SK-N-SH (cell line): ENCODE measurements around the gene ERC2.

Experiments used
- ELF1 ChIP-seq: IDR thresholded peaks from 2 replicates; pipeline ENCODE4 v1.4.0; 2012
- EP300 ChIP-seq, 2 experiments: IDR thresholded peaks; 2 replicates each; pipeline versions ENCODE4 v1.4.0 to v1.6.1; 2012; ENCODE audit warnings: borderline replicate concordance in 1 of 2, low read depth in 1 of 2, low read length in 1 of 2
- EZH2phosphoT487 ChIP-seq: fragments of 200-600 bp; sonication (generic); IDR thresholded peaks from 2 replicates; pipeline ENCODE4 v1.6.1; 2017; ENCODE audit warnings: low read depth, mixed run types, mild to moderate bottlenecking, antibody characterized with exemption, moderate library complexity, borderline replicate concordance
- FOSL2 ChIP-seq: IDR thresholded peaks from 2 replicates; pipeline ENCODE4 v1.4.0; 2012; ENCODE audit warnings: low read depth, mild to moderate bottlenecking, moderate library complexity, borderline replicate concordance
- JUND ChIP-seq: IDR thresholded peaks from 2 replicates; pipeline ENCODE4 v1.4.0; 2012
- NRF1 ChIP-seq: IDR thresholded peaks from 2 replicates; pipeline ENCODE4 v1.6.1; 2012; ENCODE audit warnings: low read depth, mild to moderate bottlenecking, low read length
- POLR2AphosphoS5 ChIP-seq: IDR thresholded peaks from 2 replicates; pipeline ENCODE4 v1.6.1; 2012; ENCODE audit warnings: low read depth, low read length
- RFX5 ChIP-seq: IDR thresholded peaks from 2 replicates; pipeline ENCODE4 v1.6.1; 2012; ENCODE audit warnings: mild to moderate bottlenecking, improper control_type of control experiment, low read length
- TEAD4 ChIP-seq: IDR thresholded peaks from 2 replicates; pipeline ENCODE4 v1.4.0; 2012; ENCODE audit warnings: mild to moderate bottlenecking, borderline replicate concordance; ENCODE audit not compliant: insufficient read depth
- TF ChIP-seq, protein P1 (sequence below): fragments of 200-600 bp; sonication (generic); IDR thresholded peaks from 2 replicates; pipeline ENCODE4 v1.6.1; 2017; ENCODE audit warnings: antibody characterized with exemption, mild to moderate bottlenecking, moderate library complexity
- TF ChIP-seq, protein P2 (sequence below): IDR thresholded peaks from 2 replicates; pipeline ENCODE4 v1.4.0; 2012; ENCODE audit warnings: low read depth
- TF ChIP-seq, protein P3 (sequence below): IDR thresholded peaks from 2 replicates; pipeline ENCODE4 v1.4.0; 2012; ENCODE audit warnings: low read depth, borderline replicate concordance
- TF ChIP-seq, protein P4 (sequence below): IDR thresholded peaks from 2 replicates; pipeline ENCODE4 v1.4.0; 2012; ENCODE audit warnings: low read depth, borderline replicate concordance

DNA sequence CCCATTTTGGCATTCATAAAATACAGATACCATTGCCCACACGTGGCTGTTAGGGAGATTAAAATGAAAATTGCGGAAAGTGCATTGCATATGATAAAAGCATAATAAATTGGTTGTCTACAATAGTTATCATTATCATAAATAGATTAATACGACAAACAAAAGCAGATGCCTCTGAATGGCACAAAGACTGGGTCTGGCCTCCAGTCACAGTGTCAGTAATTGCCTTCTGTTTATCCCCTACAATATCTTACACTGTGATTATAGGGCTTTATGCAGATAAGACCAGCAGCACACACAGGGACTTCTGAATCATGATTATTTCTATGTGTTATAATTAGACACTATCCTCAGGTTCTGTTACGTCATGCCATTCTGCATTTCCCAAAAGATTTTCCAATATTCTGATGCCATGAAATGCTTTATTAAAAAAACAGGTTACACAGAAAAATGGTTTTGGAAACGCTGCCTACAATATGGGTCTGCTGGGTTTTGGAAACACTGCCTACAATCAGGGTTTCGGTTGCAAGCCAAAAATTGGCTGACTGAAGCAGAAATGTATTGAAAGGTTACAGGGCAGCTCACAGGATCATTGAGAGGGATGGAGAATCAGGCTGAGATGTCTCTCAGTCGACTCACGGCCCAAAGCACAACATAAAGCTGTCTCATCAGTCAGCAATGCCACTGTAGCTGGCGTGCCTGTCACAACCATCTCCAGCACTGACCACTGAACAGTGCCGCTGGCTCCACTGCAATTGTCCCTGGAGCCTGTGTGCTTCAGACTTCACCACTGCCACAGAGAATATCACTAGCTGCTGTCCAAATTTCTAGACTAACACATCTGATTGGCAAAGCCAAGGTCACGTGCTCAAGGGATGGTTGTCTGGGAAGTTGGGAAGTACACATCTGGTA, 248.1 kb downstream of the ERC2 start:
- TF ChIP-seq JUND (no peak), NRF1 (no peak), EP300 (IDR thresholded peaks at IDR 0.05; ENCODE audit: borderline replicate concordance in 1 of 2, low read depth in 1 of 2, low read length in 1 of 2) (peak in 1 of 2 experiments; percentile 97; a peak in 2 of 4 replicates), POLR2AphosphoS5 (0 out of 2 replicates have a peak, but pooled peaks have one; percentile 31), EZH2phosphoT487 (no peak), RFX5 (no peak), ELF1 (no peak), TEAD4 (peak; percentile 13; the same call in 1 of the 2 replicates), FOSL2 (no peak)
- TF ChIP-seq, protein P1, sequence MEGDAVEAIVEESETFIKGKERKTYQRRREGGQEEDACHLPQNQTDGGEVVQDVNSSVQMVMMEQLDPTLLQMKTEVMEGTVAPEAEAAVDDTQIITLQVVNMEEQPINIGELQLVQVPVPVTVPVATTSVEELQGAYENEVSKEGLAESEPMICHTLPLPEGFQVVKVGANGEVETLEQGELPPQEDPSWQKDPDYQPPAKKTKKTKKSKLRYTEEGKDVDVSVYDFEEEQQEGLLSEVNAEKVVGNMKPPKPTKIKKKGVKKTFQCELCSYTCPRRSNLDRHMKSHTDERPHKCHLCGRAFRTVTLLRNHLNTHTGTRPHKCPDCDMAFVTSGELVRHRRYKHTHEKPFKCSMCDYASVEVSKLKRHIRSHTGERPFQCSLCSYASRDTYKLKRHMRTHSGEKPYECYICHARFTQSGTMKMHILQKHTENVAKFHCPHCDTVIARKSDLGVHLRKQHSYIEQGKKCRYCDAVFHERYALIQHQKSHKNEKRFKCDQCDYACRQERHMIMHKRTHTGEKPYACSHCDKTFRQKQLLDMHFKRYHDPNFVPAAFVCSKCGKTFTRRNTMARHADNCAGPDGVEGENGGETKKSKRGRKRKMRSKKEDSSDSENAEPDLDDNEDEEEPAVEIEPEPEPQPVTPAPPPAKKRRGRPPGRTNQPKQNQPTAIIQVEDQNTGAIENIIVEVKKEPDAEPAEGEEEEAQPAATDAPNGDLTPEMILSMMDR = no peak
- TF ChIP-seq, protein P2, sequence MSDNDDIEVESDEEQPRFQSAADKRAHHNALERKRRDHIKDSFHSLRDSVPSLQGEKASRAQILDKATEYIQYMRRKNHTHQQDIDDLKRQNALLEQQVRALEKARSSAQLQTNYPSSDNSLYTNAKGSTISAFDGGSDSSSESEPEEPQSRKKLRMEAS = no peak
- TF ChIP-seq, protein P3, sequence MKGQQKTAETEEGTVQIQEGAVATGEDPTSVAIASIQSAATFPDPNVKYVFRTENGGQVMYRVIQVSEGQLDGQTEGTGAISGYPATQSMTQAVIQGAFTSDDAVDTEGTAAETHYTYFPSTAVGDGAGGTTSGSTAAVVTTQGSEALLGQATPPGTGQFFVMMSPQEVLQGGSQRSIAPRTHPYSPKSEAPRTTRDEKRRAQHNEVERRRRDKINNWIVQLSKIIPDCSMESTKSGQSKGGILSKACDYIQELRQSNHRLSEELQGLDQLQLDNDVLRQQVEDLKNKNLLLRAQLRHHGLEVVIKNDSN = peak; percentile 48; the same call in 1 of the 2 replicates
- TF ChIP-seq, protein P4, sequence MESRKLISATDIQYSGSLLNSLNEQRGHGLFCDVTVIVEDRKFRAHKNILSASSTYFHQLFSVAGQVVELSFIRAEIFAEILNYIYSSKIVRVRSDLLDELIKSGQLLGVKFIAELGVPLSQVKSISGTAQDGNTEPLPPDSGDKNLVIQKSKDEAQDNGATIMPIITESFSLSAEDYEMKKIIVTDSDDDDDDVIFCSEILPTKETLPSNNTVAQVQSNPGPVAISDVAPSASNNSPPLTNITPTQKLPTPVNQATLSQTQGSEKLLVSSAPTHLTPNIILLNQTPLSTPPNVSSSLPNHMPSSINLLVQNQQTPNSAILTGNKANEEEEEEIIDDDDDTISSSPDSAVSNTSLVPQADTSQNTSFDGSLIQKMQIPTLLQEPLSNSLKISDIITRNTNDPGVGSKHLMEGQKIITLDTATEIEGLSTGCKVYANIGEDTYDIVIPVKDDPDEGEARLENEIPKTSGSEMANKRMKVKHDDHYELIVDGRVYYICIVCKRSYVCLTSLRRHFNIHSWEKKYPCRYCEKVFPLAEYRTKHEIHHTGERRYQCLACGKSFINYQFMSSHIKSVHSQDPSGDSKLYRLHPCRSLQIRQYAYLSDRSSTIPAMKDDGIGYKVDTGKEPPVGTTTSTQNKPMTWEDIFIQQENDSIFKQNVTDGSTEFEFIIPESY = no peak
